Fibroblast of the aortic adventitia (primary cell): Measurements from ENCODE around the gene PCGF3. TPM values are rescaled to one million over a fixed set of nuclear protein-coding genes. Genes with fewer than 3 reads are reported as not detected.

Source experiments
- DNase-seq: peaks from one replicate; pipeline ENCODE4 v3.0.0-alpha.2; 2010; ENCODE audit warnings: low read depth
- H3K4me3 ChIP-seq: 2 replicates; pipeline ENCODE4 v1.5.1; 2011; ENCODE audit warnings: low read depth, mild to moderate bottlenecking, control low read depth, low read length, moderate library complexity
- CTCF ChIP-seq: IDR thresholded peaks from 2 replicates; pipeline ENCODE4 v1.5.1; 2011; ENCODE audit warnings: mild to moderate bottlenecking, low read length, control low read depth, inconsistent platforms; ENCODE audit not compliant: insufficient read depth
- total RNA-seq: library from RNA; depleted of rRNA; stranded (reverse); fragments of >200 nt; gene quantifications from 2 replicates; pipeline ENCODE4 v1.2.3, GENCODE V29; 2012; ENCODE audit warnings: low replicate concordance

The PCGF3 gene
- total RNA-seq, 1 donor, result 24.2 TPM

GRCh38 chr4:707929-708630 lies 2.4 kb downstream of the PCGF3 start:
- DNase-seq, result no peak
- no peak for TF ChIP-seq CTCF
- H3K4me3 ChIP-seq, result peak overlapping the region; percentile 25

- DNase-seq, result no peak
- peak overlapping the region; percentile 25 for H3K4me3 ChIP-seq
- no peak for TF ChIP-seq CTCF
Measured at GRCh38 chr4:708631-708933, 3.0 kb downstream of the PCGF3 start.

GRCh38 chr4:709348-709747 lies 3.7 kb downstream of the PCGF3 start:
- H3K4me3 ChIP-seq, result no peak overlapping the region
- no peak for DNase-seq

GRCh38 chr4:710116-710515 lies 4.5 kb downstream of the PCGF3 start:
- DNase-seq, result no peak
- no peak for TF ChIP-seq CTCF
- no peak overlapping the region for H3K4me3 ChIP-seq

More at GRCh38 chr4:709348-709747, 3.7 kb downstream of the PCGF3 start:
- TF ChIP-seq CTCF, result no peak

GRCh38 chr4:710916-711315 lies 5.3 kb downstream of the PCGF3 start:
- DNase-seq, result no peak
- no peak overlapping the region for H3K4me3 ChIP-seq
- no peak for TF ChIP-seq CTCF

- TF ChIP-seq CTCF, result no peak
- no peak overlapping the region for H3K4me3 ChIP-seq
- no peak for DNase-seq
Measured at GRCh38 chr4:712093-712492, 6.5 kb downstream of the PCGF3 start.
